Breast epithelium (tissue), 3 donors: Measurements from ENCODE around the gene PRRT1.

Source experiments
- POLR2AphosphoS5 ChIP-seq, 3 donors: sonication (generic); formaldehyde crosslinking; IDR thresholded peaks; one replicate each; pipeline ENCODE4 v1.6.1; 2017; ENCODE audit warnings: antibody characterized with exemption in 3 of 3
- TF ChIP-seq, protein P1 (sequence below), 3 donors: fragments of 450-650 bp; IDR thresholded peaks; one replicate each; pipeline ENCODE4 v1.5.1; 2016 to 2017; ENCODE audit warnings: antibody characterized with exemption in 3 of 3, mild to moderate bottlenecking in 3 of 3, moderate library complexity in 3 of 3

DNA sequence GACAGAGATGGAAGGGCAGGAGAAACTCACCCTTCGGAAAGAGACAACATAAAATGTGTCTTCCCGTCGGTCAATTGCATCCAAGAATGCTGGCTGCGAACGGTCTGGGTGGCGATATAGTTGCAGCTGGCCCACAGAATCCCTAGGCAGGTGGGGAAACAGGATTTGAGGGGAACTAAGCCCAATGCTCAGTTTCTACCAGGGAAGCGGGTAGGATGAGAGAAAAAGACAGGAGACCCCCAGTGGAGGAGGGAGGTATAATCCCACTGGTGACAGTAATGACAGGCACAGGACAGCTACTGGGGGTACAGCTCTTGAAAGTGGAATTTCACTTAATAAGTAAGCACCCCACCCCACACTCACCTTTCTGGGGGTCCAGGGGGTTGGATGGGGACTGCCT, 35.1 kb downstream of the PRRT1 start:
- TF ChIP-seq, protein P1, sequence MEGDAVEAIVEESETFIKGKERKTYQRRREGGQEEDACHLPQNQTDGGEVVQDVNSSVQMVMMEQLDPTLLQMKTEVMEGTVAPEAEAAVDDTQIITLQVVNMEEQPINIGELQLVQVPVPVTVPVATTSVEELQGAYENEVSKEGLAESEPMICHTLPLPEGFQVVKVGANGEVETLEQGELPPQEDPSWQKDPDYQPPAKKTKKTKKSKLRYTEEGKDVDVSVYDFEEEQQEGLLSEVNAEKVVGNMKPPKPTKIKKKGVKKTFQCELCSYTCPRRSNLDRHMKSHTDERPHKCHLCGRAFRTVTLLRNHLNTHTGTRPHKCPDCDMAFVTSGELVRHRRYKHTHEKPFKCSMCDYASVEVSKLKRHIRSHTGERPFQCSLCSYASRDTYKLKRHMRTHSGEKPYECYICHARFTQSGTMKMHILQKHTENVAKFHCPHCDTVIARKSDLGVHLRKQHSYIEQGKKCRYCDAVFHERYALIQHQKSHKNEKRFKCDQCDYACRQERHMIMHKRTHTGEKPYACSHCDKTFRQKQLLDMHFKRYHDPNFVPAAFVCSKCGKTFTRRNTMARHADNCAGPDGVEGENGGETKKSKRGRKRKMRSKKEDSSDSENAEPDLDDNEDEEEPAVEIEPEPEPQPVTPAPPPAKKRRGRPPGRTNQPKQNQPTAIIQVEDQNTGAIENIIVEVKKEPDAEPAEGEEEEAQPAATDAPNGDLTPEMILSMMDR (IDR thresholded peaks at IDR 0.05), result peak in 1 of 3 donors; percentile 40
- TF ChIP-seq POLR2AphosphoS5 (IDR thresholded peaks at IDR 0.05), result no peak
